ENCODE measurements around the gene PPARD. TPM values are rescaled to one million over a fixed set of nuclear protein-coding genes. Genes with fewer than 3 reads are reported as not detected.
A peak's percentile ranks its signal among the peaks of the same experiment; 100 is the strongest.

PPARD gene
- total and polyA plus RNA-seq, 2 experiments from 2014 or later = 9.1 to 20.4 TPM

DNA sequence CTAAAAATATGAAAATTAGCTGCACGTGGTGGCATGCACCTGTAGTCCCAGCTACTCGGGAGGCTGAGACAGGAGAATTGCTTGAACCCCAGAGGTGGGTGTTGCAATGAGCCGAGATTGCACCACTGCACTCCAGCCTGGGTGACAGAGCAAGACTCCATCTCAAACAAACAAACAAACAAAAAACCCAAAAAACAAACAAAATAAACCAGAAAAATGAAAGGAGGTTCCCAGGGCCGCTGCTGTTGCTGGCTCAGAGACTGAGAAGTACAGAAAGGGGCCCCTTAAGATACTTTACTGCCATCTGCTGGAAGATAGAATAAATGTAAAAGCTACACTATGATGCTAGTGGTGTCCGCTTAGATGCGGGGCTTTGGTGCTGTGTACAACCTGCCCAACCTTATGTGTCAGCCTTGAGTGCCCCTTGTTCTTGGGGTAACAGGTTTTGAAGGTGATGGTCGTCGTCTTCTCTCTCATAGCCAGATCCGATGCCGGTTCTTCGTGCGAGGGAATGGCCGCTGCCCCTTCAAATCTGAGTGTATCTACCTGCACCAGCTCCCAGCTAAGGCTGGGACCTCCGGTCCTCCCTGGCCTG lies 107.0 kb downstream of the PPARD start:
- H3K4me3 ChIP-seq = no peak overlapping the region
- peak; percentile 89 for DNase-seq (ENCODE audit: low spot score)
- no peak overlapping the region for H3K4me2 ChIP-seq
- H3K4me1 ChIP-seq (ENCODE audit: insufficient read depth) = peaks cover 14% of the 10 kb centered on the region
- peaks cover 9% of the 10 kb centered on the region for H3K79me2 ChIP-seq
- no peaks in the 10 kb centered on the region for H3K27me3 ChIP-seq
- no peak overlapping the region for H2AFZ ChIP-seq
- H4K20me1 ChIP-seq (ENCODE audit: insufficient read depth, poor library complexity, severe bottlenecking) = no peaks in the 10 kb centered on the region
- H3K27ac ChIP-seq = no peak overlapping the region
- WGBS (ENCODE audit: low lambda C conversion rate, missing lambda C conversion rate) = 33% methylated on average over 14 of the region's 14 CpGs
- H3K36me3 ChIP-seq (replicated peaks; ENCODE audit: insufficient read depth, low read depth) = no peaks in the 10 kb centered on the region
- H3K9me2 ChIP-seq (replicated peaks; ENCODE audit: insufficient read depth) = no peaks in the 10 kb centered on the region
- no peak for TF ChIP-seq EZH2phosphoT487 (IDR thresholded peaks at IDR 0.05; ENCODE audit: low read depth, severe bottlenecking, unreplicated experiment)
- TF ChIP-seq EZH2 (IDR thresholded peaks at IDR 0.05; ENCODE audit: borderline replicate concordance) = no peak
- peak; percentile 80 for TF ChIP-seq CTCF (IDR thresholded peaks at IDR 0.05; ENCODE audit: poor library complexity)
- H3K9me3 ChIP-seq (ENCODE audit: low read depth) = no peaks in the 10 kb centered on the region

- Histone ChIP-seq H3K4me3 (no peak overlapping the region), H4K20me1 (ENCODE audit: insufficient read depth, poor library complexity, severe bottlenecking) (no peaks in the 10 kb centered on the region), H3K36me3 (replicated peaks; ENCODE audit: insufficient read depth, low read depth) (no peaks in the 10 kb centered on the region), H3K9me2 (replicated peaks; ENCODE audit: insufficient read depth) (no peaks in the 10 kb centered on the region), H3K4me2 (peak overlapping the region; percentile 94), H3K27me3 (no peaks in the 10 kb centered on the region), H3K27ac (no peak overlapping the region), H2AFZ (no peak overlapping the region), H3K79me2 (peaks cover 15% of the 10 kb centered on the region), H3K4me1 (ENCODE audit: insufficient read depth) (peaks cover 16% of the 10 kb centered on the region), H3K9me3 (ENCODE audit: low read depth) (no peaks in the 10 kb centered on the region)
- DNase-seq (ENCODE audit: low spot score) = no peak
- WGBS (ENCODE audit: low lambda C conversion rate, missing lambda C conversion rate) = 29% methylated on average over 14 of the region's 20 CpGs
- TF ChIP-seq CTCF (IDR thresholded peaks at IDR 0.05; ENCODE audit: poor library complexity) (no peak), EZH2 (IDR thresholded peaks at IDR 0.05; ENCODE audit: borderline replicate concordance) (no peak), EZH2phosphoT487 (IDR thresholded peaks at IDR 0.05; ENCODE audit: low read depth, severe bottlenecking, unreplicated experiment) (no peak)
These were observed 109.2 kb downstream of the PPARD start for GRCh38 chr6:35451354-35452182.

DNA sequence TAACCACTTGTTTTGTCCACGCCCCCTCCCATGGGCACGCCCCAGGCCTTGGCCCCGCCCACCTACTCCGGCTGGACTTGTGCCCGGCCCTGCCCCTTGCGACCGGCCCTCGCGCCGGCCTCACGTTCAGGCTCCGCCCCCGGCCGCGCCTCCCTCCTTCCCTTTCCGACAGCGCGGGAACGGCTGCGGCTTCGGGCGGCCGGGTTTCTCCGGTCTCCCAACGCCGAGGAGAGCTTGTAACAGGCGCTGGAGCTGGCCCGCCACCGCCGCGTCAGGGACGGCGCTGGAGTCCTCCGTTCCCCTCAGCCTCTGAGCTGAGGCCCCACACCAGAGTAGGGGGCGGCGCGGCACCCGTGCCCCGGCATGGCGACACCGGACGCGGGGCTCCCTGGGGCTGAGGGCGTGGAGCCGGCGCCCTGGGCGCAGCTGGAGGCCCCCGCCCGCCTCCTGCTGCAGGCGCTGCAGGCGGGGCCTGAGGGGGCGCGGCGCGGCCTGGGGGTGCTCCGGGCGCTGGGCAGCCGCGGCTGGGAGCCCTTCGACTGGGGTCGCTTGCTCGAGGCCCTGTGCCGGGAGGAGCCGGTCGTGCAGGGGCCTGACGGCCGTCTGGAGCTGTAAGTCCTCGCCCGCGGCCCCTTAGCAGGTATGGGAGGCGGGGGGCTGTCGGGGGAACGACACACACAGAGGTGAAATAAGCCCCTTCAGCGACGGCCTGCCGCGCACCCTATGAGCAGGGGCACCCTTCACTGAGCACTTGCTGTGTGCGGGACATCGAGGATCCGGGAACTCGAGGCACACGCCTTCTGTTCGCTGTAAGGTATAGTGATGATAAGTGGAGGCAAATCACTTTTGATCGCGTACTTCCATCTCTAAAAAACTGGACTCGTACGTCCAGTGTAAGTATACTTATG lies 110.1 kb downstream of the PPARD start, which contains the start of gene FANCE:
TSS of gene FANCE (plus strand) at position 156 of the 908 bp plus-strand sequence. CDS start at position 364, 208 bp downstream.
- Histone ChIP-seq H3K36me3 (replicated peaks; ENCODE audit: insufficient read depth, low read depth) (no peaks in the 10 kb centered on the region), H3K4me3 (peak within 1 kb of the TSS; percentile 56), H3K9me3 (ENCODE audit: low read depth) (no peaks in the 10 kb centered on the region), H3K79me2 (peaks cover 15% of the 10 kb centered on the region), H2AFZ (peak within 1 kb of the TSS; percentile 73), H3K27me3 (no peaks in the 10 kb centered on the region), H4K20me1 (ENCODE audit: insufficient read depth, poor library complexity, severe bottlenecking) (no peaks in the 10 kb centered on the region), H3K27ac (peak within 1 kb of the TSS; percentile 79), H3K4me2 (peak within 1 kb of the TSS; percentile 94), H3K4me1 (ENCODE audit: insufficient read depth) (peaks cover 16% of the 10 kb centered on the region), H3K9me2 (replicated peaks; ENCODE audit: insufficient read depth) (no peaks in the 10 kb centered on the region)
- 3% methylated on average over 67 of the region's 87 CpGs for WGBS (ENCODE audit: low lambda C conversion rate, missing lambda C conversion rate)
- no peak for TF ChIP-seq EZH2 (IDR thresholded peaks at IDR 0.05; ENCODE audit: borderline replicate concordance)
- TF ChIP-seq EZH2phosphoT487 (IDR thresholded peaks at IDR 0.05; ENCODE audit: low read depth, severe bottlenecking, unreplicated experiment) = no peak
- DNase-seq (ENCODE audit: low spot score) = peak; percentile 98
